Measurements from ENCODE around the gene BATF3. TPM values are rescaled to one million over a fixed set of nuclear protein-coding genes. Genes with fewer than 3 reads are reported as not detected.

Gene BATF3
- total and polyA plus RNA-seq, 2 experiments from 2014 or later, result 0.46 to 0.86 TPM

GRCh38 chr1:212685429-212685828, 14.2 kb downstream of the BATF3 start:
- H3K36me3 ChIP-seq (ENCODE audit: low read depth), result no peaks in the 10 kb centered on the region
- no peak overlapping the region for H3K9ac ChIP-seq
- H2AFZ ChIP-seq, result no peak overlapping the region
- H3K9me2 ChIP-seq (ENCODE audit: insufficient read depth), result no peaks in the 10 kb centered on the region
- H3F3A ChIP-seq (ENCODE audit: insufficient read depth), result no peaks in the 10 kb centered on the region
- H4K20me1 ChIP-seq (ENCODE audit: insufficient read depth), result no peaks in the 10 kb centered on the region
- no peak overlapping the region for H3K27ac ChIP-seq
- H3K4me3 ChIP-seq, result no peak overlapping the region
- TF ChIP-seq EZH2phosphoT487 (IDR thresholded peaks at IDR 0.05; ENCODE audit: insufficient read depth, low read depth) (no peak), EZH2 (IDR thresholded peaks at IDR 0.05; ENCODE audit: insufficient read depth, poor library complexity, severe bottlenecking) (no peak)
- in situ Hi-C loops (cut with MboI), result no loop called here
- H3K27me3 ChIP-seq (replicated peaks; ENCODE audit: insufficient read depth), result no peaks in the 10 kb centered on the region
- H3K79me2 ChIP-seq (ENCODE audit: insufficient read depth), result no peaks in the 10 kb centered on the region
- WGBS, 2 experiments (ENCODE audit: low coverage in 1 of 2, low lambda C conversion rate in 2 of 2, missing lambda C conversion rate in 2 of 2), result 63 to 66% methylated on average over 2 of the region's 2 CpGs
- H3K4me2 ChIP-seq (ENCODE audit: unreplicated experiment), result no peak overlapping the region
- H3K4me1 ChIP-seq (ENCODE audit: insufficient read depth), result no peaks in the 10 kb centered on the region
- DNase-seq, result no peak
- no peaks in the 10 kb centered on the region for H3K9me3 ChIP-seq (ENCODE audit: low read depth)

- Histone ChIP-seq H3K4me3 (no peak overlapping the region), H2AFZ (no peak overlapping the region), H3K9me3 (ENCODE audit: low read depth) (no peaks in the 10 kb centered on the region), H3K9ac (no peak overlapping the region), H3K27ac (no peak overlapping the region), H3F3A (ENCODE audit: insufficient read depth) (no peaks in the 10 kb centered on the region), H3K4me2 (ENCODE audit: unreplicated experiment) (no peak overlapping the region), H3K79me2 (ENCODE audit: insufficient read depth) (no peaks in the 10 kb centered on the region), H4K20me1 (ENCODE audit: insufficient read depth) (no peaks in the 10 kb centered on the region), H3K27me3 (replicated peaks; ENCODE audit: insufficient read depth) (no peaks in the 10 kb centered on the region), H3K4me1 (ENCODE audit: insufficient read depth) (no peaks in the 10 kb centered on the region), H3K36me3 (ENCODE audit: low read depth) (no peaks in the 10 kb centered on the region), H3K9me2 (ENCODE audit: insufficient read depth) (no peaks in the 10 kb centered on the region)
- no peak for DNase-seq
- in situ Hi-C loops (cut with MboI), result no loop called here
- WGBS, 2 experiments (ENCODE audit: low coverage in 1 of 2, low lambda C conversion rate in 2 of 2, missing lambda C conversion rate in 2 of 2), result 81 to 83% methylated on average over 11 of the region's 11 CpGs
- TF ChIP-seq EZH2phosphoT487 (IDR thresholded peaks at IDR 0.05; ENCODE audit: insufficient read depth, low read depth) (no peak), EZH2 (IDR thresholded peaks at IDR 0.05; ENCODE audit: insufficient read depth, poor library complexity, severe bottlenecking) (no peak)
These were observed 15.0 kb downstream of the BATF3 start for GRCh38 chr1:212684521-212685090.

DNA sequence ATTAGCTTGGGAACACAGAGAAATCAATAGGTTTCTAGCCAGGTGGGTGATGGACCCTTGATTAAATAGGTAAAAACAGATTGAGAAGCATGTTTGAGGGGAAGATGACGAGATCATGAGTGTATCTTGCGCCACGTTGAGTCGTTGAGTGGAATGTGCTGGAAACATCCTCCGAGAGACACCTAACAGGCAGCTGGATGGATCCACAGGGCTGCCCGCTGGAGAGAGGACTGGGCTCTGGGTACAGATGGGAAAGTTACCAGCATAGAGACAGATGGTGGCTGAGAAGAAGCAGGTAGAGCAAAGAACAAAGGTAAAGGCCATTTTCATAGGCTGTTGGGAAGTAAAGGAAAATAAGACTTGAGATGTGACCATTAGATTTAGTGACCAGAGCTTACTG, 15.6 kb downstream of the BATF3 start:
- no peaks in the 10 kb centered on the region for H3F3A ChIP-seq (ENCODE audit: insufficient read depth)
- H3K79me2 ChIP-seq (ENCODE audit: insufficient read depth), result no peaks in the 10 kb centered on the region
- H3K9me3 ChIP-seq (ENCODE audit: low read depth), result no peaks in the 10 kb centered on the region
- no peaks in the 10 kb centered on the region for H3K36me3 ChIP-seq (ENCODE audit: low read depth)
- no peak overlapping the region for H3K4me3 ChIP-seq
- H3K9me2 ChIP-seq (ENCODE audit: insufficient read depth), result no peaks in the 10 kb centered on the region
- in situ Hi-C loops (cut with MboI), result no loop called here
- no peak overlapping the region for H3K4me2 ChIP-seq (ENCODE audit: unreplicated experiment)
- TF ChIP-seq EZH2 (IDR thresholded peaks at IDR 0.05; ENCODE audit: insufficient read depth, poor library complexity, severe bottlenecking), result no peak
- no peak for TF ChIP-seq EZH2phosphoT487 (IDR thresholded peaks at IDR 0.05; ENCODE audit: insufficient read depth, low read depth)
- H3K4me1 ChIP-seq (ENCODE audit: insufficient read depth), result no peaks in the 10 kb centered on the region
- H3K9ac ChIP-seq, result no peak overlapping the region
- H3K27ac ChIP-seq, result no peak overlapping the region
- no peak for DNase-seq
- 75 to 79% methylated on average over 6 of the region's 6 CpGs for WGBS, 2 experiments (ENCODE audit: low coverage in 1 of 2, low lambda C conversion rate in 2 of 2, missing lambda C conversion rate in 2 of 2)
- no peaks in the 10 kb centered on the region for H4K20me1 ChIP-seq (ENCODE audit: insufficient read depth)
- no peak overlapping the region for H2AFZ ChIP-seq
- H3K27me3 ChIP-seq (replicated peaks; ENCODE audit: insufficient read depth), result no peaks in the 10 kb centered on the region

DNA sequence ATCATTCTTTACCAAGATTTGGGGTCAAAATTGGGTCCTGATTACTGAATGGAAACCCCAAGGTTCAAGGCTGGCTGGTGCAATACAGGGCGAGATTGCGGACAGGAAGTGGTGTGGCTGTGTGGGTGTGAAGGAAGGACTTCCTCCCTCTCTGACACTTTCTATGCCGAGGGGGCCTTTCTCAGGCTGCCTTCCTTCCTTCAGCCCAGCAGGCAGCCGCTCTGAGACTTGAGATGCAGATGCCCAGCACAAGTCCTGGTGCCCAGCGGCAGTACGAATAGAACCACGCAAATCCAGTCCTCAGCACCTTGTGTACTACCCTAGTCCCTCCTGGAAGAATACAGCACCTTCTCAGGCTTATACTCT, 16.3 kb downstream of the BATF3 start:
- H3K36me3 ChIP-seq (ENCODE audit: low read depth), result no peaks in the 10 kb centered on the region
- in situ Hi-C loops (cut with MboI), result no loop called here
- no peak for DNase-seq
- TF ChIP-seq EZH2 (IDR thresholded peaks at IDR 0.05; ENCODE audit: insufficient read depth, poor library complexity, severe bottlenecking) (no peak), EZH2phosphoT487 (IDR thresholded peaks at IDR 0.05; ENCODE audit: insufficient read depth, low read depth) (no peak)
- WGBS, 2 experiments (ENCODE audit: low coverage in 1 of 2, low lambda C conversion rate in 2 of 2, missing lambda C conversion rate in 2 of 2), result 90 to 91% methylated on average over 7 of the region's 7 CpGs
- H2AFZ ChIP-seq, result no peak overlapping the region
- no peak overlapping the region for H3K9ac ChIP-seq
- no peaks in the 10 kb centered on the region for H3K27me3 ChIP-seq (replicated peaks; ENCODE audit: insufficient read depth)
- no peaks in the 10 kb centered on the region for H3F3A ChIP-seq (ENCODE audit: insufficient read depth)
- no peaks in the 10 kb centered on the region for H3K4me1 ChIP-seq (ENCODE audit: insufficient read depth)
- H3K79me2 ChIP-seq (ENCODE audit: insufficient read depth), result no peaks in the 10 kb centered on the region
- no peaks in the 10 kb centered on the region for H3K9me2 ChIP-seq (ENCODE audit: insufficient read depth)
- no peaks in the 10 kb centered on the region for H4K20me1 ChIP-seq (ENCODE audit: insufficient read depth)
- H3K27ac ChIP-seq, result no peak overlapping the region
- no peak overlapping the region for H3K4me2 ChIP-seq (ENCODE audit: unreplicated experiment)
- no peaks in the 10 kb centered on the region for H3K9me3 ChIP-seq (ENCODE audit: low read depth)
- H3K4me3 ChIP-seq, result no peak overlapping the region
